Stomach (tissue), 9 donors: ENCODE measurements around the gene CCDC80. TPM values are rescaled to one million over a fixed set of nuclear protein-coding genes. Genes with fewer than 3 reads are reported as not detected.

ENCODE experiments used
- DNase-seq, 2 donors: peaks; one replicate each; pipeline versions ENCODE4 v3.0.0 to v3.0.0-alpha.2; 2013 to 2019
- H3K27ac ChIP-seq, 5 donors: fragments of 200-600 bp in 4 of 5; sonication (generic) in 4 of 5; one replicate each; pipeline ENCODE4 v1.5.1; 2013 to 2019; ENCODE audit warnings: mild to moderate bottlenecking in 1 of 5, moderate library complexity in 1 of 5
- H3K27me3 ChIP-seq, 3 donors: fragments of 200-600 bp; sonication (generic); one replicate each; pipeline ENCODE4 v1.5.1; 2017 to 2019; ENCODE audit warnings: mixed run types in 1 of 3
- H3K36me3 ChIP-seq, 4 donors: fragments of 200-600 bp; sonication (generic); 1 replicate in 3 of 4; 2 replicates in 1 of 4; pipeline ENCODE4 v1.5.1; 2016 to 2019
- H3K4me1 ChIP-seq, 4 donors: fragments of 200-600 bp; sonication (generic); one replicate each; pipeline ENCODE4 v1.5.1; 2016 to 2019
- H3K4me3 ChIP-seq, 4 donors: fragments of 200-600 bp; sonication (generic) in 3 of 4; one replicate each; pipeline ENCODE4 v1.5.1; 2016 to 2019; ENCODE audit warnings: mild to moderate bottlenecking in 1 of 4
- H3K9me3 ChIP-seq, 4 donors: fragments of 200-600 bp; sonication (generic); one replicate each; pipeline ENCODE4 v1.5.1; 2016 to 2019
- EP300 ChIP-seq: sonication (generic); formaldehyde crosslinking; IDR thresholded peaks from one replicate; pipeline ENCODE4 v1.6.1; 2017; ENCODE audit warnings: antibody characterized with exemption
- POLR2A ChIP-seq, 4 donors: fragments of 450-650 bp; IDR thresholded peaks; one replicate each; pipeline ENCODE4 v1.6.1; 2016; ENCODE audit warnings: antibody characterized with exemption in 4 of 4, control low read depth in 2 of 4, mild to moderate bottlenecking in 1 of 4, moderate library complexity in 1 of 4
- POLR2AphosphoS5 ChIP-seq, 3 donors: sonication (generic); formaldehyde crosslinking; IDR thresholded peaks; one replicate each; pipeline ENCODE4 v1.6.1; 2016; ENCODE audit warnings: antibody characterized with exemption in 3 of 3
- WGBS, 5 donors: extraction: QIAGEN DNeasy Blood & Tissue Kit in 3 of 5; methylation state at CpG; one replicate each; pipeline versions ENCODE4 v1.1.5 to v1.1.7; 2013 to 2018; 5-methylcytosine and 5-hydroxymethylcytosine counted together
- intact Hi-C: fragments of 100-400 bp; cut with DNase I; formaldehyde crosslinking; loops from one replicate; pipeline ENCODE4 v1.15.1; 2023; ENCODE audit warnings: low total_unique reads
- polyA plus RNA-seq, 3 donors: library from polyadenylated mRNA; stranded (reverse); fragments of 200-250 nt; gene quantifications; one replicate each; pipeline ENCODE4 v1.2.3, GENCODE V29; 2013
- total RNA-seq, 5 donors: library from RNA; depleted of rRNA; stranded (reverse); fragments of >200 nt; gene quantifications; one replicate each; pipeline versions ENCODE4 v1.1.0 to v1.2.3, GENCODE V29; 2014 to 2016
- TF ChIP-seq, protein P1 (sequence below), 7 experiments: fragments of 450-650 bp in 4 of 7; fragments of 200-600 bp in 3 of 7; sonication (generic) in 3 of 7; IDR thresholded peaks; one replicate each; pipeline ENCODE4 v1.5.1; 2016 to 2019; ENCODE audit warnings: antibody characterized with exemption in 7 of 7, control low read depth in 2 of 7, mild to moderate bottlenecking in 1 of 7
- donor health status: healthy with polysubstance abuse.
- donor health status: Bipolar disorder and iron deficiency.
- donor health status: healthy.

The CCDC80 gene
- total and polyA plus RNA-seq, 8 donors: 2.3 to 158 (median 11.5) TPM

DNA sequence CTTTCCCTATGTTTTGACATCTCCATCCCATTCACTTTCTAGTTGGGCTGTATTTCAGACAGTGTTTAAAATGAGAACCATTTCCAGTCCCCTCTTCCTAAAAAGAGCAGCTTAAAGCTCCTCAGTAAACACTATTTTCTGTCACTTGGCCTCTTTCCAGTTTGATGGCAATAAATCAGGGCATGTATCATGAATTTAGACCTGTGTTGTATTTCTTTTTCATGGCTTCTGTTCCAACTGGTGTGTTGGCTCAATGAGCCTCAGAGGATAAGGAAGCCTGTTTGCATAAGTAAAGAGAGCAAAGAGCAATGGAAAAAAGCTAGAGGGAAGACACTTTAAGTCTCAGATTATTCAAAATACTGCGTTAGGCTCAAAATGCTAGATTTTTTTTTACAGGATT, 7.2 kb downstream of the CCDC80 start:
- WGBS, 5 donors: 42 to 54% (median 50%) methylated on average over 1 of the region's 1 CpG
- Histone ChIP-seq H3K4me1 (peaks cover 0 to 68% (median 27%) of the 10 kb centered on the region in 4 donors), H3K27me3 (no peaks in the 10 kb centered on the region), H3K36me3 (no peaks in the 10 kb centered on the region), H3K27ac (peak overlapping the region in 3 of 5 donors; percentile 78 to 83 (median 79)), H3K9me3 (no peaks in the 10 kb centered on the region), H3K4me3 (no peak overlapping the region)
- no peak for TF ChIP-seq POLR2A (IDR thresholded peaks at IDR 0.05)
- intact Hi-C loops: no loop called here
- peak in 1 of 2 donors; percentile 75 for DNase-seq

DNA sequence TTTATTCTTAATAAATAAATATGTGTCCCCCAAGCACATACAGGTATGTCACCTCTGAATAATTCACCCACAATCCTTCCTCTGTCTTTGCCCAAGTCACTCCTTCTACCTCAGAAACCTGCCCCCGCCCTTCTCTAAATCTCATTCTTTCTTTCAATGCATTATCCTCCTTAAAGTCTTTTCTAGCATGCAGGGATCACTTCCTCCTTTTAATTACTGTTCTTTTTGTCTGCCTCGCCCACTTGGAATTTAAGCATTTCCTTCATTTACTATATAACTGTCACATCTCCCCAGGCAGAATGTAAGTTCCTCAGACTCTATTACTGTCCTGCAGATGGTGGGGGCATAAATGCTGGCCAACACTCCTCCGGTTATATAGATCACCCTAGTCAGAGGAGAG, 7.8 kb downstream of the CCDC80 start:
- intact Hi-C loops: no loop called here
- no peaks in the 10 kb centered on the region for H3K27me3 ChIP-seq
- TF ChIP-seq POLR2A (IDR thresholded peaks at IDR 0.05): no peak
- no peak for TF ChIP-seq POLR2AphosphoS5 (IDR thresholded peaks at IDR 0.05)
- TF ChIP-seq, protein P1, sequence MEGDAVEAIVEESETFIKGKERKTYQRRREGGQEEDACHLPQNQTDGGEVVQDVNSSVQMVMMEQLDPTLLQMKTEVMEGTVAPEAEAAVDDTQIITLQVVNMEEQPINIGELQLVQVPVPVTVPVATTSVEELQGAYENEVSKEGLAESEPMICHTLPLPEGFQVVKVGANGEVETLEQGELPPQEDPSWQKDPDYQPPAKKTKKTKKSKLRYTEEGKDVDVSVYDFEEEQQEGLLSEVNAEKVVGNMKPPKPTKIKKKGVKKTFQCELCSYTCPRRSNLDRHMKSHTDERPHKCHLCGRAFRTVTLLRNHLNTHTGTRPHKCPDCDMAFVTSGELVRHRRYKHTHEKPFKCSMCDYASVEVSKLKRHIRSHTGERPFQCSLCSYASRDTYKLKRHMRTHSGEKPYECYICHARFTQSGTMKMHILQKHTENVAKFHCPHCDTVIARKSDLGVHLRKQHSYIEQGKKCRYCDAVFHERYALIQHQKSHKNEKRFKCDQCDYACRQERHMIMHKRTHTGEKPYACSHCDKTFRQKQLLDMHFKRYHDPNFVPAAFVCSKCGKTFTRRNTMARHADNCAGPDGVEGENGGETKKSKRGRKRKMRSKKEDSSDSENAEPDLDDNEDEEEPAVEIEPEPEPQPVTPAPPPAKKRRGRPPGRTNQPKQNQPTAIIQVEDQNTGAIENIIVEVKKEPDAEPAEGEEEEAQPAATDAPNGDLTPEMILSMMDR (IDR thresholded peaks at IDR 0.05): no peak
- no peak for TF ChIP-seq EP300
- no peak overlapping the region for H3K4me3 ChIP-seq
- H3K9me3 ChIP-seq: no peaks in the 10 kb centered on the region
- no peaks in the 10 kb centered on the region for H3K36me3 ChIP-seq
- peaks cover 0 to 63% (median 27%) of the 10 kb centered on the region in 4 donors for H3K4me1 ChIP-seq
- no peak for DNase-seq
- peak overlapping the region in 4 of 5 donors; percentile 5 to 83 (median 78) for H3K27ac ChIP-seq
- 47 to 55% (median 54%) methylated on average over 3 of the region's 3 CpGs for WGBS, 5 donors

DNA sequence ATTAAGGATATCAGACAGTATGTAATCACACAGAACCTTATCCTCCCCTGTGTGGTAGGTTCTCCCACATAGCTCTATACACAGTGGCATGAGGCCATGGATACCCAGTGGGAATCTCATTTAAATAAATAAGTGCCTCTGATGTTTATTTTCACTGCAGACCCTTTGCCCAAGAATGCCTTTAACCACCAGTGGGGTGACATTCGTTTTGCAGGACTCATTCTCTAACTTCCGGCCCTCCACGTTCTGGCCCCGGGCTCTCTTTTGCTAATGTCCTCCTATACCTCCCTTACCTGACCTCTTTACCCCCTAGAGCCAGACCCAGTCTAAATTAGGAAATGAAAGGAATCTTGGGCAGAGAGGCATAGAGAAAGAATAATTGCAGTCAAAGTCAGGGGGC, 8.3 kb downstream of the CCDC80 start:
- no peak for TF ChIP-seq EP300
- TF ChIP-seq POLR2A (IDR thresholded peaks at IDR 0.05): no peak
- no peak for TF ChIP-seq POLR2AphosphoS5 (IDR thresholded peaks at IDR 0.05)
- TF ChIP-seq, protein P1 (IDR thresholded peaks at IDR 0.05): no peak
- no peak for DNase-seq
- Histone ChIP-seq H3K27ac (peak overlapping the region in 3 of 5 donors; percentile 10 to 79 (median 45)), H3K4me3 (no peak overlapping the region), H3K4me1 (peaks cover 0 to 59% (median 27%) of the 10 kb centered on the region in 4 donors), H3K36me3 (no peaks in the 10 kb centered on the region), H3K27me3 (no peaks in the 10 kb centered on the region), H3K9me3 (no peaks in the 10 kb centered on the region)
- 37 to 58% (median 52%) methylated on average over 4 of the region's 4 CpGs for WGBS, 5 donors
- intact Hi-C loops: no loop called here

DNA sequence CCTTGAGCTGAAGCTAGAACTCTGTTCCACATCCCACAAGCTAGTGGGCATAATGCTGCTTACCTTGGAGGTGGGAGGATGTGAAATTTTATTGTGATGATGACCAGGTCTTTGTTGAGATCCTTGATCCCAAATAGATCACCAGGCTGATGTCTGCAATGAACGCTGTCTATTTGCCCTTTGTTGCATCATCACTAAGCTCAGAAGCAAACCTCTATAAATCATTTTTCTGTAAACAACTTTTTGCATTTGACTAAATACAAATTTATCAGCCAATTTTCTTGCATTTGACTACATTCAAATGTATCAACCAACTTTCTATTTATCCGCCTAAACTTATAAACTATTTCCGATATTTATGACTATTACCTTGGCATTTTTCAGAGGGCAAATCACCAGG, 9.7 kb downstream of the CCDC80 start:
- Histone ChIP-seq H3K9me3 (no peaks in the 10 kb centered on the region), H3K27me3 (no peaks in the 10 kb centered on the region), H3K27ac (peak overlapping the region in 1 of 5 donors; percentile 34), H3K4me3 (no peak overlapping the region), H3K4me1 (peaks cover 0 to 57% (median 30%) of the 10 kb centered on the region in 4 donors), H3K36me3 (no peaks in the 10 kb centered on the region)
- intact Hi-C loops: no loop called here
- no peak for DNase-seq
- WGBS, 5 donors: 85 to 92% (median 91%) methylated on average over 3 of the region's 3 CpGs
- TF ChIP-seq POLR2A (IDR thresholded peaks at IDR 0.05) (no peak), POLR2AphosphoS5 (IDR thresholded peaks at IDR 0.05) (no peak), EP300 (no peak)
- TF ChIP-seq, protein P1 (IDR thresholded peaks at IDR 0.05): no peak

DNA sequence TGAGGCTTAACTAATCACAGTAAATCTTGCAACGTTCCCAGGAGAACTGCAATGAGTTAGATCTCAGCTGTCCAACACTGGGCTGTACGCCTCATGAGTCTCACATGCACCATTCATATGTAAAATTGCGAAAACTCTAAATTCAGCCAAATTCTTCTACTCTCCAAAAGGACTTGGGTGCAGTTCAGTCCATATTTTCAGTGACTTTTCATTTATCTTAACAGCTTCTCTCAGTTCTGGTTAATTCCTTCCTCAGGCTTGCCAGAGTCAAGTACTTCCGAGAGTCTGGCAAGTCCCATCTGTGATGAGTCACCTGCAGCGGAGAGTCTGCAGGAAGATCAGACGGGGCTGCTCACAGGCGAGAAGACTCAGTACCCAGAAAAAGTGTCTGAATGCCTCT, 11.5 kb downstream of the CCDC80 start:
- H3K9me3 ChIP-seq: no peaks in the 10 kb centered on the region
- H3K27ac ChIP-seq: peak overlapping the region in 2 of 5 donors; percentile 28 to 60
- DNase-seq: peak in 1 of 2 donors; percentile 80
- TF ChIP-seq POLR2AphosphoS5 (IDR thresholded peaks at IDR 0.05) (peak in 2 of 3 donors; percentile 32 to 37), EP300 (no peak), POLR2A (IDR thresholded peaks at IDR 0.05) (no peak)
- TF ChIP-seq, protein P1 (IDR thresholded peaks at IDR 0.05): no peak
- H3K36me3 ChIP-seq: no peaks in the 10 kb centered on the region
- no peaks in the 10 kb centered on the region for H3K27me3 ChIP-seq
- intact Hi-C loops: no loop called here
- H3K4me1 ChIP-seq: peaks cover 0 to 46% (median 23%) of the 10 kb centered on the region in 4 donors
- no peak overlapping the region for H3K4me3 ChIP-seq
- whole genome bisulfite sequencing, 5 donors: 44 to 66% (median 52%) methylated on average over 7 of the region's 7 CpGs
